ENCODE results near the gene CD99.

The CD99 gene

GRCh38 chrX:2658585-2659292 is 32.4 kb upstream of the CD99 start:
- Histone ChIP-seq H3K4me1 (ENCODE audit: insufficient read depth, low read length, poor library complexity, severe bottlenecking) (no peaks in the 10 kb centered on the region), H3F3A (ENCODE audit: low read depth) (no peaks in the 10 kb centered on the region), H3K9ac (ENCODE audit: low read depth, low read length, poor library complexity, severe bottlenecking) (no peak overlapping the region), H3K9me3 (ENCODE audit: insufficient read depth, low read depth, low read length) (no peaks in the 10 kb centered on the region), H3K36me3 (ENCODE audit: insufficient read depth, low read length) (no peaks in the 10 kb centered on the region), H3K27me3 (ENCODE audit: insufficient read depth, low read length, poor library complexity, severe bottlenecking) (no peaks in the 10 kb centered on the region), H3K9me2 (replicated peaks; ENCODE audit: low read depth, low read length) (no peaks in the 10 kb centered on the region), H2AFZ (ENCODE audit: low read length) (no peak overlapping the region), H3K79me2 (ENCODE audit: insufficient read depth, low read length) (no peaks in the 10 kb centered on the region), H4K20me1 (ENCODE audit: insufficient read depth, low read length, poor library complexity, severe bottlenecking) (no peaks in the 10 kb centered on the region), H3K4me2 (ENCODE audit: low read depth, low read length, poor library complexity, severe bottlenecking) (no peak overlapping the region), H3K4me3 (ENCODE audit: low read length, poor library complexity, severe bottlenecking) (no peak overlapping the region)
- TF ChIP-seq CTCF (conservative IDR thresholded peaks at IDR 0.05; ENCODE audit: low read length) (no peak), EZH2phosphoT487 (IDR thresholded peaks at IDR 0.05; ENCODE audit: borderline replicate concordance) (no peak)

DNA sequence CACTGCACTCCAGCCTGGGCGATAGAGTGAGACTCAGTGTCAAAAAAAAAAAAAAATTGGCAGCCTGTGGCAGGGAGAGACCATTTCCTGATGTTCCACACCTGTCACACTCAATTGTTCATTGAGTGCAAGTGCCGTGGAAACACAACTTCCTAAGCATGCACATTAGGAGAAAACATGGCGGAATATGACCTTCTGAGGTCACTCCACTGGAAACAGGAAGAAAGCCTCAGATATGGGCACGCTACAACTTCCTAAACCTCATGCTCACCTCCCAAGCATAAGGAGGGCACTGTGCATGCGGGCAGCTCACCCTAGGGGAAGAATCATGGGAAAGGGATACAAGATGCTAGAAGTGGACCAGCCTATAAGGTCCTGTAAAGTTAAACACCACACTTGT is 28.5 kb upstream of the CD99 start:
- Histone ChIP-seq H3K9me2 (replicated peaks; ENCODE audit: low read depth, low read length) (no peaks in the 10 kb centered on the region), H3K4me2 (ENCODE audit: low read depth, low read length, poor library complexity, severe bottlenecking) (no peak overlapping the region), H3K4me1 (ENCODE audit: insufficient read depth, low read length, poor library complexity, severe bottlenecking) (no peaks in the 10 kb centered on the region), H3K27me3 (ENCODE audit: insufficient read depth, low read length, poor library complexity, severe bottlenecking) (no peaks in the 10 kb centered on the region), H3K9ac (ENCODE audit: low read depth, low read length, poor library complexity, severe bottlenecking) (no peak overlapping the region), H3F3A (ENCODE audit: low read depth) (no peaks in the 10 kb centered on the region), H3K36me3 (ENCODE audit: insufficient read depth, low read length) (no peaks in the 10 kb centered on the region), H3K9me3 (ENCODE audit: insufficient read depth, low read depth, low read length) (no peaks in the 10 kb centered on the region), H4K20me1 (ENCODE audit: insufficient read depth, low read length, poor library complexity, severe bottlenecking) (no peaks in the 10 kb centered on the region), H2AFZ (ENCODE audit: low read length) (no peak overlapping the region), H3K79me2 (ENCODE audit: insufficient read depth, low read length) (no peaks in the 10 kb centered on the region), H3K4me3 (ENCODE audit: low read length, poor library complexity, severe bottlenecking) (no peak overlapping the region)
- TF ChIP-seq EZH2phosphoT487 (IDR thresholded peaks at IDR 0.05; ENCODE audit: borderline replicate concordance): no peak
- no peak for TF ChIP-seq CTCF (conservative IDR thresholded peaks at IDR 0.05; ENCODE audit: low read length)

DNA sequence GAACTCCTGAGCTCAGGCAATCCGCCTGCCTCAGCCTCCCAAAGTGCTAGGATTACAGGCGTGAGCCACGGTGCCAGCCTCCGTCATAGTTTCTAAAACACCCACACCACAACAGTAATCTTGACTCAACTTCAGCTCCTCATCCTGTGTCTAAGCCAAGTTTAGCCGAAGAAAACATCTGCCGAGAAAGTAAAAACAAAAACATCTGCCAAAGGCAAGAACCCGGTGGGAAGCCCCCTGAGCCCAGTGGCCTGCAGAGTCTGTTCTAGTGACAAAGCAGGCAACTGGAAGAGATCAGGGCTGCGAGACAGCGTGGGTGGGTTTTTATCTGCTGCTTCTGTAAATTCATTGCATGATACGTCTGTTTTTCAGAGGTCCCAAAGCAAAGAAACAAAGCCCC is 26.6 kb upstream of the CD99 start:
- H3F3A ChIP-seq (ENCODE audit: low read depth): no peaks in the 10 kb centered on the region
- H4K20me1 ChIP-seq (ENCODE audit: insufficient read depth, low read length, poor library complexity, severe bottlenecking): no peaks in the 10 kb centered on the region
- no peak overlapping the region for H2AFZ ChIP-seq (ENCODE audit: low read length)
- H3K27me3 ChIP-seq (ENCODE audit: insufficient read depth, low read length, poor library complexity, severe bottlenecking): no peaks in the 10 kb centered on the region
- TF ChIP-seq EZH2phosphoT487 (IDR thresholded peaks at IDR 0.05; ENCODE audit: borderline replicate concordance) (no peak), CTCF (conservative IDR thresholded peaks at IDR 0.05; ENCODE audit: low read length) (no peak)
- H3K36me3 ChIP-seq (ENCODE audit: insufficient read depth, low read length): no peaks in the 10 kb centered on the region
- H3K9me3 ChIP-seq (ENCODE audit: insufficient read depth, low read depth, low read length): no peaks in the 10 kb centered on the region
- no peak overlapping the region for H3K9ac ChIP-seq (ENCODE audit: low read depth, low read length, poor library complexity, severe bottlenecking)
- H3K79me2 ChIP-seq (ENCODE audit: insufficient read depth, low read length): no peaks in the 10 kb centered on the region
- no peaks in the 10 kb centered on the region for H3K4me1 ChIP-seq (ENCODE audit: insufficient read depth, low read length, poor library complexity, severe bottlenecking)
- H3K9me2 ChIP-seq (replicated peaks; ENCODE audit: low read depth, low read length): no peaks in the 10 kb centered on the region
- H3K4me2 ChIP-seq (ENCODE audit: low read depth, low read length, poor library complexity, severe bottlenecking): no peak overlapping the region
- no peak overlapping the region for H3K4me3 ChIP-seq (ENCODE audit: low read length, poor library complexity, severe bottlenecking)
